Measurements from ENCODE around the gene RAD51B.

RAD51B gene

GRCh38 chr14:67856827-67857226, 37.2 kb downstream of the RAD51B start:
- Histone ChIP-seq H3K27ac (ENCODE audit: low read depth, low read length) (no peak overlapping the region), H3K9ac (ENCODE audit: low read length in 5 of 5) (no peak overlapping the region), H3K9me3 (ENCODE audit: control insufficient read depth in 5 of 5, low read length in 5 of 5) (no peaks in the 10 kb centered on the region), H3K36me3 (ENCODE audit: control insufficient read depth in 5 of 5, insufficient read depth in 5 of 5, low read length in 5 of 5) (no peaks in the 10 kb centered on the region), H3K4me1 (ENCODE audit: control insufficient read depth in 5 of 5, insufficient read depth in 5 of 5, low read length in 5 of 5) (peaks cover 0 to 13% (median 0%) of the 10 kb centered on the region in 5 donors), H3K4me3 (ENCODE audit: low read depth in 1 of 5, low read length in 5 of 5) (no peak overlapping the region), H3K27me3 (ENCODE audit: control insufficient read depth in 5 of 5, insufficient read depth in 4 of 5, low read length in 5 of 5) (no peaks in the 10 kb centered on the region)

GRCh38 chr14:67857778-67858350, 38.3 kb downstream of the RAD51B start:
- H3K4me1 ChIP-seq (ENCODE audit: control insufficient read depth in 5 of 5, insufficient read depth in 5 of 5, low read length in 5 of 5): peaks cover 0 to 11% (median 0%) of the 10 kb centered on the region in 5 donors
- no peak overlapping the region for H3K27ac ChIP-seq (ENCODE audit: low read depth, low read length)
- H3K9ac ChIP-seq (ENCODE audit: low read length in 5 of 5): no peak overlapping the region
- H3K4me3 ChIP-seq (ENCODE audit: low read depth in 1 of 5, low read length in 5 of 5): no peak overlapping the region
- no peaks in the 10 kb centered on the region for H3K36me3 ChIP-seq (ENCODE audit: control insufficient read depth in 5 of 5, insufficient read depth in 5 of 5, low read length in 5 of 5)
- H3K27me3 ChIP-seq (ENCODE audit: control insufficient read depth in 5 of 5, insufficient read depth in 4 of 5, low read length in 5 of 5): no peaks in the 10 kb centered on the region
- H3K9me3 ChIP-seq (ENCODE audit: control insufficient read depth in 5 of 5, low read length in 5 of 5): no peaks in the 10 kb centered on the region

DNA sequence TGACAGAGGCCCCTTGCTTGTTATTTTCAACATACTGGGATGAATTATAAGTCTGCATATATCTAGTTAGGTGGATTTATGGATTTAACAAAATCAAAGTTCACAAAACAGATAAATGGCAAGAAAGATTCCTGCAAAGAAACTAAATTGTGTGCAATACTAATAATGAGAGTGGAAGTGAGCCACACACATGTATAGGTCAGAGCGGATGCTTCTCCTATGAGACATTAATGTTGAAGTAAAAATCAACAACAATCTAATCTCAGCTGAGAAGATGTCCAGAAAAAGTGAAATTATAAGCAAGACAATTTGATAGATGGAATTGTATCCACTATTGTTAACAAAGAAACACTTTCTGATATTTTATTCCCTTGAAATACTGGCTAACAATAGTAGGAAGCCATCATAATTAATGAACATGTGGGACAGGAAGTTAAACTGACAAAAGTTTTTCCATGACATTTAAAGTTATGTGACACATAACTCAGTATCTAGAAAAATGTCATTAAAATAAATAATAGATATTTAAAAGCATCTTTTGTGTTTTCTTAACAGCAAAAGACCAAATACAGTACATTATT, 39.7 kb downstream of the RAD51B start:
- H3K9me3 ChIP-seq (ENCODE audit: control insufficient read depth in 5 of 5, low read length in 5 of 5): no peaks in the 10 kb centered on the region
- peaks cover 0 to 11% (median 0%) of the 10 kb centered on the region in 5 donors for H3K4me1 ChIP-seq (ENCODE audit: control insufficient read depth in 5 of 5, insufficient read depth in 5 of 5, low read length in 5 of 5)
- no peak overlapping the region for H3K4me3 ChIP-seq (ENCODE audit: low read depth in 1 of 5, low read length in 5 of 5)
- no peak overlapping the region for H3K9ac ChIP-seq (ENCODE audit: low read length in 5 of 5)
- H3K27me3 ChIP-seq (ENCODE audit: control insufficient read depth in 5 of 5, insufficient read depth in 4 of 5, low read length in 5 of 5): no peaks in the 10 kb centered on the region
- no peaks in the 10 kb centered on the region for H3K36me3 ChIP-seq (ENCODE audit: control insufficient read depth in 5 of 5, insufficient read depth in 5 of 5, low read length in 5 of 5)
- H3K27ac ChIP-seq (ENCODE audit: low read depth, low read length): no peak overlapping the region

GRCh38 chr14:67863223-67863622, 43.6 kb downstream of the RAD51B start:
- Histone ChIP-seq H3K4me1 (ENCODE audit: control insufficient read depth in 5 of 5, insufficient read depth in 5 of 5, low read length in 5 of 5) (peaks cover 0 to 10% (median 0%) of the 10 kb centered on the region in 5 donors), H3K9me3 (ENCODE audit: control insufficient read depth in 5 of 5, low read length in 5 of 5) (no peaks in the 10 kb centered on the region), H3K27ac (ENCODE audit: low read depth, low read length) (no peak overlapping the region), H3K9ac (ENCODE audit: low read length in 5 of 5) (no peak overlapping the region), H3K27me3 (ENCODE audit: control insufficient read depth in 5 of 5, insufficient read depth in 4 of 5, low read length in 5 of 5) (no peaks in the 10 kb centered on the region), H3K4me3 (ENCODE audit: low read depth in 1 of 5, low read length in 5 of 5) (no peak overlapping the region), H3K36me3 (ENCODE audit: control insufficient read depth in 5 of 5, insufficient read depth in 5 of 5, low read length in 5 of 5) (no peaks in the 10 kb centered on the region)

DNA sequence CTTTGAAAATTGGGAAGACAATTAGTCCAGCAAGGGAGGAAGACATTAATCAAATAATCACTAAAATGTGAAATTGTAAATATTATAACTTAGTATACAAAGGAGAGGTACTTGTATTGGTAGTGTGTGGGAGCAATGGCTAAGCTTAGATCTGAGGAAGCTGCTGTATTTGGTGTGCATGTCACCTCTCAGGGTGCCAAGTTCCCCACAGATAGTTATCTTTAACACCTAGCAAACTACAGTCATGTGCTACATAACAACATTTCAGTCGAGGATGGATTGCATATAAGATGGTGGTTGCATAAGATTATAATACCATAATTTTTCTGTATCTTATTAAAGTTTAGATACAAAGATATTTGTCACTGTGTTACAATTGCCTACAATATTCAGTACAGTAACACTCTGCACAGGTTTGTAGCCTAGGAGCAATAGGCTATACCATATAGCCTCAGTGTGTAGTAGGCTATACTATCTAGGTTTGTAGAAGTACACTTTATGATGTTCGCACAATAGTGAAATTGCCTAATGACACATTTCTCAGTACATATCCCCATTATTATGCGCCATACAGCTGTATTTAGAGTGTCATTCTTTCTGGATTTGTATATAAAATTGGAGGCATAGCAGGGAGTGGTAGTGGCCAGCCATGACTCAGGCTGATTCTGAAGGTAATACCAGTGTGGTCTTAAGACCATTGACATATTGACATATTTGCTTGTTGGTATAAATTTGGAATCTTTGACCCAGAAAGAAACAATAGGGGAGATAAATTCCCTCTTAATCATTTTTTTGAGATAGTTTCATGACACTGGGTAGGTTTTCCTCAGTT, 55.8 kb downstream of the RAD51B start:
- Histone ChIP-seq H3K4me1 (ENCODE audit: control insufficient read depth in 5 of 5, insufficient read depth in 5 of 5, low read length in 5 of 5) (no peaks in the 10 kb centered on the region), H3K4me3 (ENCODE audit: low read depth in 1 of 5, low read length in 5 of 5) (no peak overlapping the region), H3K9ac (ENCODE audit: low read length in 5 of 5) (no peak overlapping the region), H3K27ac (ENCODE audit: low read depth, low read length) (no peak overlapping the region), H3K9me3 (ENCODE audit: control insufficient read depth in 5 of 5, low read length in 5 of 5) (no peaks in the 10 kb centered on the region), H3K36me3 (ENCODE audit: control insufficient read depth in 5 of 5, insufficient read depth in 5 of 5, low read length in 5 of 5) (no peaks in the 10 kb centered on the region), H3K27me3 (ENCODE audit: control insufficient read depth in 5 of 5, insufficient read depth in 4 of 5, low read length in 5 of 5) (no peaks in the 10 kb centered on the region)

- Histone ChIP-seq H3K9ac (ENCODE audit: low read length in 5 of 5) (no peak overlapping the region), H3K27me3 (ENCODE audit: control insufficient read depth in 5 of 5, insufficient read depth in 4 of 5, low read length in 5 of 5) (no peaks in the 10 kb centered on the region), H3K9me3 (ENCODE audit: control insufficient read depth in 5 of 5, low read length in 5 of 5) (no peaks in the 10 kb centered on the region), H3K4me1 (ENCODE audit: control insufficient read depth in 5 of 5, insufficient read depth in 5 of 5, low read length in 5 of 5) (peaks cover 0 to 1% (median 0%) of the 10 kb centered on the region in 5 donors), H3K4me3 (ENCODE audit: low read depth in 1 of 5, low read length in 5 of 5) (no peak overlapping the region), H3K36me3 (ENCODE audit: control insufficient read depth in 5 of 5, insufficient read depth in 5 of 5, low read length in 5 of 5) (no peaks in the 10 kb centered on the region), H3K27ac (ENCODE audit: low read depth, low read length) (no peak overlapping the region)
Measured at GRCh38 chr14:67879026-67879425, 59.4 kb downstream of the RAD51B start.

DNA sequence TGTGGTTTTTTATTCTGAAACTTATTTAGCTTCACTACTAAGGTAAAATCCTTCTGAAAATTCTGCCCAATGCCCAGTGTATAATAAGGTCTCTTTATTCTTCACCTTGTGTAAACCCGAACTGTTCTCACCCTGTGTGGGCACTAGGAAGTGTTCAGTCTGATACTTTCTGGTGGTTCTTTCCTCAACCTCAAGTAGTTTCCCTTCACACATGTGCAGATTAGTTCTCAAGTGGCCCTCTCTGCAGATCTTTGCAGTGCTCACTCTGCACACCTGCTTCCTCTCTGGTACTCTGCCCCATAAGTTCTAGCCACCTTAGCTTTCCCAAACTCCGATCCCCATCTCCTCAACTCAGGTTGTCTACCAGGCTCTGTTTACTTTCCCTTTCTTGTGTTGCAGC, 61.6 kb downstream of the RAD51B start:
- H3K9me3 ChIP-seq (ENCODE audit: control insufficient read depth in 5 of 5, low read length in 5 of 5): no peaks in the 10 kb centered on the region
- H3K27ac ChIP-seq (ENCODE audit: low read depth, low read length): no peak overlapping the region
- H3K9ac ChIP-seq (ENCODE audit: low read length in 5 of 5): no peak overlapping the region
- no peaks in the 10 kb centered on the region for H3K27me3 ChIP-seq (ENCODE audit: control insufficient read depth in 5 of 5, insufficient read depth in 4 of 5, low read length in 5 of 5)
- peaks cover 0 to 7% (median 0%) of the 10 kb centered on the region in 5 donors for H3K4me1 ChIP-seq (ENCODE audit: control insufficient read depth in 5 of 5, insufficient read depth in 5 of 5, low read length in 5 of 5)
- no peaks in the 10 kb centered on the region for H3K36me3 ChIP-seq (ENCODE audit: control insufficient read depth in 5 of 5, insufficient read depth in 5 of 5, low read length in 5 of 5)
- no peak overlapping the region for H3K4me3 ChIP-seq (ENCODE audit: low read depth in 1 of 5, low read length in 5 of 5)

- Histone ChIP-seq H3K4me3 (ENCODE audit: low read depth in 1 of 5, low read length in 5 of 5) (no peak overlapping the region), H3K36me3 (ENCODE audit: control insufficient read depth in 5 of 5, insufficient read depth in 5 of 5, low read length in 5 of 5) (no peaks in the 10 kb centered on the region), H3K9me3 (ENCODE audit: control insufficient read depth in 5 of 5, low read length in 5 of 5) (no peaks in the 10 kb centered on the region), H3K27me3 (ENCODE audit: control insufficient read depth in 5 of 5, insufficient read depth in 4 of 5, low read length in 5 of 5) (no peaks in the 10 kb centered on the region), H3K27ac (ENCODE audit: low read depth, low read length) (no peak overlapping the region), H3K4me1 (ENCODE audit: control insufficient read depth in 5 of 5, insufficient read depth in 5 of 5, low read length in 5 of 5) (peaks cover 0 to 7% (median 0%) of the 10 kb centered on the region in 5 donors), H3K9ac (ENCODE audit: low read length in 5 of 5) (no peak overlapping the region)
Measured at GRCh38 chr14:67882986-67883555, 63.5 kb downstream of the RAD51B start.

DNA sequence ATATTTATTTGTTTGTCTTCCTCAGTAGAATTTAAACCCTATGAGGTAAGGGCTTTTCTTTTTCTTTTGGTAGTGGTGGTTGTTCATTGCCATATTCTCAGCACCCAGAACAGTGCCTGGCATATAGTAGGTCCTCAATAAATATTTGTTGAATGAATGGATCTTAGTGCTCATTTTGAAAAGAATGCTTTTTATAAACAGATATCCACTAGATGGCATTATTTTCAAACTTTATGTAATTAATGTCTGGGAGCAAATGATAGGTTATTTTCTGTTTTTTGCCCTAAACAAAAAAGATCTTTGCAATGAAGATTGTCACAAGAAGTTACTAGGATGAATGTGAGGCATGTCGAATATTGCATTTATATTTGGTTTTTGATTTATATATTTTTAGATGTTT, 64.1 kb downstream of the RAD51B start:
- Histone ChIP-seq H3K27ac (ENCODE audit: low read depth, low read length) (no peak overlapping the region), H3K4me3 (ENCODE audit: low read depth in 1 of 5, low read length in 5 of 5) (no peak overlapping the region), H3K4me1 (ENCODE audit: control insufficient read depth in 5 of 5, insufficient read depth in 5 of 5, low read length in 5 of 5) (peaks cover 0 to 7% (median 0%) of the 10 kb centered on the region in 5 donors), H3K9me3 (ENCODE audit: control insufficient read depth in 5 of 5, low read length in 5 of 5) (no peaks in the 10 kb centered on the region), H3K36me3 (ENCODE audit: control insufficient read depth in 5 of 5, insufficient read depth in 5 of 5, low read length in 5 of 5) (no peaks in the 10 kb centered on the region), H3K9ac (ENCODE audit: low read length in 5 of 5) (no peak overlapping the region), H3K27me3 (ENCODE audit: control insufficient read depth in 5 of 5, insufficient read depth in 4 of 5, low read length in 5 of 5) (no peaks in the 10 kb centered on the region)

- Histone ChIP-seq H3K27ac (ENCODE audit: low read depth, low read length) (no peak overlapping the region), H3K27me3 (ENCODE audit: control insufficient read depth in 5 of 5, insufficient read depth in 4 of 5, low read length in 5 of 5) (no peaks in the 10 kb centered on the region), H3K4me3 (ENCODE audit: low read depth in 1 of 5, low read length in 5 of 5) (no peak overlapping the region)
Measured at GRCh38 chr14:67886191-67886590, 66.6 kb downstream of the RAD51B start.

More at GRCh38 chr14:67886191-67886590, 66.6 kb downstream of the RAD51B start:
- Histone ChIP-seq H3K36me3 (ENCODE audit: control insufficient read depth in 5 of 5, insufficient read depth in 5 of 5, low read length in 5 of 5) (no peaks in the 10 kb centered on the region), H3K9ac (ENCODE audit: low read length in 5 of 5) (no peak overlapping the region), H3K4me1 (ENCODE audit: control insufficient read depth in 5 of 5, insufficient read depth in 5 of 5, low read length in 5 of 5) (peaks cover 0 to 7% (median 0%) of the 10 kb centered on the region in 5 donors), H3K9me3 (ENCODE audit: control insufficient read depth in 5 of 5, low read length in 5 of 5) (no peaks in the 10 kb centered on the region)
